IMR-90 (cell line): Measurements from ENCODE around the gene NMT1. TPM values are rescaled to one million over a fixed set of nuclear protein-coding genes. Genes with fewer than 3 reads are reported as not detected.

Experiments
- ATAC-seq: fragments of 200-7000 bp; cut with Tn5 transposase; 2 replicates; pipeline ENCODE4 v1.9.1; 2020; ENCODE audit warnings: low read depth, mild to moderate bottlenecking, moderate library complexity
- BruUV-seq: library from RNA; stranded (reverse); fragments of 400-500 nt; replicated peaks from 2 replicates; lab custom pipeline; 2021; lab: Mats Ljungman, UMichigan
- CTCF ChIA-PET: fragments of 300-600 bp; formaldehyde crosslinking; extraction: SDS; loops from one replicate; lab custom pipeline; 2021; ENCODE audit warnings: antibody characterized with exemption; lab: Yijun Ruan, JAX
- POLR2A ChIA-PET: fragments of 300-600 bp; sonication (Branson Sonifier 250); formaldehyde crosslinking; loops from one replicate; lab custom pipeline; 2022; ENCODE audit warnings: antibody characterized with exemption; ENCODE audit not compliant: unreplicated experiment; lab: Charles Lee
- DNase-seq: peaks from one replicate; pipeline ENCODE4 v3.0.0; 2013
- H2AFZ ChIP-seq: replicated peaks from 2 replicates; pipeline ENCODE3; 2013; ENCODE audit warnings: low read length, mild to moderate bottlenecking; ENCODE audit not compliant: poor library complexity
- H2AK5ac ChIP-seq: 2 replicates; pipeline ENCODE4 v1.6.1; 2013; ENCODE audit warnings: low read depth, low read length, inconsistent platforms
- H2AK9ac ChIP-seq: replicated peaks from 2 replicates; pipeline ENCODE3; 2013; ENCODE audit warnings: mild to moderate bottlenecking, low read depth, low read length, moderate library complexity; ENCODE audit not compliant: poor library complexity
- H2BK120ac ChIP-seq: 2 replicates; pipeline ENCODE4 v1.6.1; 2013; ENCODE audit warnings: low read depth, low read length, inconsistent platforms
- H2BK15ac ChIP-seq: 3 replicates; pipeline ENCODE4 v1.6.1; 2013; ENCODE audit warnings: low read depth, low read length, inconsistent platforms
- H2BK20ac ChIP-seq: 2 replicates; pipeline ENCODE4 v1.6.1; 2013; ENCODE audit warnings: low read depth, mild to moderate bottlenecking, inconsistent platforms, low read length, moderate library complexity
- H2BK5ac ChIP-seq: 2 replicates; pipeline ENCODE4 v1.6.1; 2013; ENCODE audit warnings: mild to moderate bottlenecking, low read depth, low read length, inconsistent platforms; ENCODE audit not compliant: poor library complexity, severe bottlenecking
- H3K14ac ChIP-seq: replicated peaks from 2 replicates; pipeline ENCODE4 v1.6.1; 2013; ENCODE audit warnings: low read depth, low read length, inconsistent platforms
- H3K18ac ChIP-seq: 2 replicates; pipeline ENCODE4 v1.6.1; 2013; ENCODE audit warnings: low read depth, low read length, control low read depth
- H3K23ac ChIP-seq: 2 replicates; pipeline ENCODE4 v1.6.1; 2013; ENCODE audit warnings: low read depth, low read length, inconsistent platforms
- H3K27ac ChIP-seq: 2 replicates; pipeline ENCODE4 v1.5.1; 2013; ENCODE audit warnings: mild to moderate bottlenecking, control low read depth, low read length; ENCODE audit not compliant: insufficient read depth
- H3K27me3 ChIP-seq: 2 replicates; pipeline ENCODE4 v1.6.1; 2013; ENCODE audit warnings: low read length; ENCODE audit not compliant: control insufficient read depth, insufficient read depth
- H3K36me3 ChIP-seq: 2 replicates; pipeline ENCODE4 v1.6.1; 2013; ENCODE audit warnings: low read length, mixed read lengths; ENCODE audit not compliant: control insufficient read depth, insufficient read depth
- H3K4ac ChIP-seq: 2 replicates; pipeline ENCODE4 v1.6.1; 2013; ENCODE audit warnings: low read depth, low read length, inconsistent platforms
- H3K4me1 ChIP-seq: 2 replicates; pipeline ENCODE4 v1.6.1; 2013; ENCODE audit warnings: low read length, mixed read lengths; ENCODE audit not compliant: control insufficient read depth, insufficient read depth
- H3K4me2 ChIP-seq: 2 replicates; pipeline ENCODE4 v1.6.1; 2013; ENCODE audit warnings: low read depth, mild to moderate bottlenecking, control low read depth, low read length, moderate library complexity
- H3K4me3 ChIP-seq: 2 replicates; pipeline ENCODE4 v1.5.1; 2013; ENCODE audit warnings: low read depth, mild to moderate bottlenecking, control low read depth, low read length, moderate library complexity; ENCODE audit not compliant: insufficient read depth
- H3K56ac ChIP-seq: 2 replicates; pipeline ENCODE4 v1.6.1; 2013; ENCODE audit warnings: low read length, inconsistent platforms; ENCODE audit not compliant: insufficient read depth; ENCODE audit errors: extremely low read depth
- H3K79me1 ChIP-seq, 2 experiments: 2 replicates each; pipeline ENCODE4 v1.6.1; 2013; ENCODE audit warnings: low read length in 2 of 2, inconsistent platforms in 1 of 2, low read depth in 1 of 2
- H3K9ac ChIP-seq: 2 replicates; pipeline ENCODE4 v1.6.1; 2013; ENCODE audit warnings: low read depth, low read length, control low read depth
- H3K9me1 ChIP-seq: 2 replicates; pipeline ENCODE4 v1.6.1; 2013; ENCODE audit warnings: low read length, inconsistent platforms; ENCODE audit not compliant: insufficient read depth
- H3K9me3 ChIP-seq: 2 replicates; pipeline ENCODE4 v1.6.1; 2013; ENCODE audit warnings: low read length; ENCODE audit not compliant: control insufficient read depth, insufficient read depth
- H4K20me1 ChIP-seq: 2 replicates; pipeline ENCODE4 v1.6.1; 2013; ENCODE audit warnings: low read length, inconsistent platforms; ENCODE audit not compliant: insufficient read depth
- H4K5ac ChIP-seq: 2 replicates; pipeline ENCODE4 v1.6.1; 2013; ENCODE audit warnings: mild to moderate bottlenecking, low read depth, low read length, control low read depth
- H4K8ac ChIP-seq, 2 experiments: 2 replicates each; pipeline ENCODE4 v1.6.1; 2013; ENCODE audit warnings: low read depth in 2 of 2, low read length in 2 of 2, control low read depth in 1 of 2, inconsistent platforms in 1 of 2
- H4K91ac ChIP-seq: 2 replicates; pipeline ENCODE4 v1.6.1; 2013; ENCODE audit warnings: low read depth, low read length, inconsistent platforms; ENCODE audit not compliant: insufficient read depth
- BHLHE40 ChIP-seq: fragments of 150-350 bp; IDR thresholded peaks from 2 replicates; pipeline ENCODE4 v1.6.1; 2016; ENCODE audit warnings: mild to moderate bottlenecking, low read depth, low read length
- CEBPB ChIP-seq: IDR thresholded peaks from 2 replicates; pipeline ENCODE4 v1.6.1; 2012; ENCODE audit warnings: low read depth, low read length, improper control_type of control experiment
- CHD1 ChIP-seq: IDR thresholded peaks from 2 replicates; pipeline ENCODE4 v1.6.1; 2012; ENCODE audit warnings: low read depth, low read length, improper control_type of control experiment
- CTCF ChIP-seq: conservative IDR thresholded peaks from 2 replicates; pipeline ENCODE4 v1.5.1; 2012; ENCODE audit warnings: mild to moderate bottlenecking, low read depth, low read length, improper control_type of control experiment
- ELK1 ChIP-seq: fragments of 150-350 bp; IDR thresholded peaks from 2 replicates; pipeline ENCODE4 v1.6.1; 2016; ENCODE audit warnings: low read depth, mild to moderate bottlenecking, low read length, moderate library complexity, borderline replicate concordance
- FOS ChIP-seq: fragments of 150-350 bp; IDR thresholded peaks from 2 replicates; pipeline ENCODE4 v1.6.1; 2016; ENCODE audit warnings: low read depth, low read length
- MAZ ChIP-seq: IDR thresholded peaks from 2 replicates; pipeline ENCODE4 v1.6.1; 2012; ENCODE audit warnings: low read depth, mild to moderate bottlenecking, low read length, improper control_type of control experiment, moderate library complexity, borderline replicate concordance
- MXI1 ChIP-seq: IDR thresholded peaks from 2 replicates; pipeline ENCODE4 v1.6.1; 2012; ENCODE audit warnings: low read depth, mild to moderate bottlenecking, low read length, moderate library complexity, borderline replicate concordance
- RAD21 ChIP-seq: IDR thresholded peaks from 2 replicates; pipeline ENCODE4 v1.6.1; 2012; ENCODE audit warnings: low read length, improper control_type of control experiment
- RFX5 ChIP-seq: IDR thresholded peaks from 2 replicates; pipeline ENCODE4 v1.8.0; 2012; ENCODE audit warnings: low read depth, mild to moderate bottlenecking, low read length, moderate library complexity
- SMC3 ChIP-seq: fragments of 150-350 bp; IDR thresholded peaks from 2 replicates; pipeline ENCODE4 v1.6.1; 2016; ENCODE audit warnings: low read depth, mild to moderate bottlenecking, antibody characterized with exemption, low read length, moderate library complexity
- USF2 ChIP-seq: fragments of 150-350 bp; IDR thresholded peaks from 2 replicates; pipeline ENCODE4 v1.6.1; 2017; ENCODE audit warnings: mild to moderate bottlenecking, antibody characterized with exemption, low read length, low read depth
- WGBS, 2 experiments: methylation state at CpG; one replicate each; pipeline versions ENCODE4 v1.1.5 to v1.1.7; 2013; ENCODE audit warnings: missing lambda C conversion rate in 2 of 2; ENCODE audit not compliant: insufficient read length in 1 of 2; ENCODE audit errors: extremely low coverage in 2 of 2; 5-methylcytosine and 5-hydroxymethylcytosine counted together
- dilution Hi-C: fragments of 300-500 bp; cut with HindIII; formaldehyde crosslinking; loops from one replicate; pipeline ENCODE4 v1.14.3; 2018; ENCODE audit warnings: low sequenced_read_pairs; ENCODE audit not compliant: unreplicated experiment
- in situ Hi-C: fragments of 300-500 bp; cut with MboI; formaldehyde crosslinking; loops from 3 replicates; pipeline ENCODE4 v1.14.3; 2019; ENCODE audit warnings: low sequenced_read_pairs, inconsistent platforms, mixed read lengths
- intact Hi-C: fragments of 100-400 bp; cut with micrococcal nuclease; formaldehyde crosslinking; loops from 2 replicates; pipeline ENCODE4 v1.10.0; 2022
- polyA plus RNA-seq, 3 experiments: library from polyadenylated mRNA; depleted of rRNA; stranded (reverse); fragments of >200 nt; gene quantifications; 2 replicates each; pipeline ENCODE4 v1.2.3, GENCODE V29; 2012; ENCODE audit warnings: low replicate concordance in 1 of 3
- total RNA-seq: library from RNA; depleted of rRNA; stranded (reverse); fragments of >200 nt; gene quantifications from 2 replicates; pipeline ENCODE4 v1.2.3, GENCODE V29; 2012

The NMT1 gene
- total and polyA plus RNA-seq, 2 of the 4 experiments (the other 2 are of a cell fraction) = 38.0 to 60.6 TPM

GRCh38 chr17:45104907-45105624, 43.9 kb downstream of the NMT1 start:
- H2BK120ac ChIP-seq = no peak overlapping the region
- H3K9me3 ChIP-seq = no peaks in the 10 kb centered on the region
- no peak overlapping the region for H2AK5ac ChIP-seq
- no TSS peak for BruUV-seq
- ATAC-seq = no peak
- 94% methylated on average over 3 of the region's 17 CpGs; no CpG with 5 or more reads in 1 of the 2 experiments for WGBS, 2 experiments
- no peak overlapping the region for H3K4me3 ChIP-seq
- H3K4me1 ChIP-seq = no peaks in the 10 kb centered on the region
- no peak overlapping the region for H2BK20ac ChIP-seq
- H3K27me3 ChIP-seq = no peaks in the 10 kb centered on the region
- H4K20me1 ChIP-seq = peaks cover 13% of the 10 kb centered on the region
- no peak overlapping the region for H4K8ac ChIP-seq
- no peak overlapping the region for H2BK5ac ChIP-seq
- H3K9me1 ChIP-seq = no peaks in the 10 kb centered on the region
- no peak overlapping the region for H3K14ac ChIP-seq
- H4K5ac ChIP-seq = no peak overlapping the region
- H3K18ac ChIP-seq = no peak overlapping the region
- no peak overlapping the region for H3K56ac ChIP-seq
- no peak overlapping the region for H2BK15ac ChIP-seq
- H3K9ac ChIP-seq = no peak overlapping the region
- peaks cover 4 to 39% of the 10 kb centered on the region in 2 experiments; a peak in 2 of 4 replicates for H3K79me1 ChIP-seq
- DNase-seq = no peak
- dilution Hi-C loops = no loop called here
- no peak overlapping the region for H3K4ac ChIP-seq
- H3K36me3 ChIP-seq = peaks cover 76% of the 10 kb centered on the region
- no peak overlapping the region for H3K23ac ChIP-seq
- no peak overlapping the region for H3K27ac ChIP-seq
- POLR2A ChIA-PET = no interaction called here
- CTCF ChIA-PET = interaction anchor here (1.1 kb wide), 2 partner anchors 9 to 165 kb away, joined by 3 to 6 read pairs; no protein-coding TSS in a partner anchor
- H4K91ac ChIP-seq = no peak overlapping the region
- no peak for TF ChIP-seq FOS
- no peak for TF ChIP-seq RAD21
- no peak for TF ChIP-seq RFX5
- TF ChIP-seq CEBPB = no peak
- TF ChIP-seq CHD1 = no peak
- TF ChIP-seq ELK1 = no peak
- TF ChIP-seq USF2 = no peak
- TF ChIP-seq MAZ = no peak
- no peak for TF ChIP-seq MXI1
- no peak for TF ChIP-seq BHLHE40
- no peak for TF ChIP-seq CTCF
- no peak for TF ChIP-seq SMC3
- in situ Hi-C loops = no loop called here
- H3K4me2 ChIP-seq = no peak overlapping the region
- intact Hi-C loops = no loop called here
- no peak overlapping the region for H2AK9ac ChIP-seq
- no peak overlapping the region for H2AFZ ChIP-seq
